ENCODE measurements around the gene LUC7L.
"Not testable (repeated sequence)": the region's sequence is repeated elsewhere in the genome, so short reads cannot be mapped to it uniquely, and the experiment has no call there.

The LUC7L gene

DNA sequence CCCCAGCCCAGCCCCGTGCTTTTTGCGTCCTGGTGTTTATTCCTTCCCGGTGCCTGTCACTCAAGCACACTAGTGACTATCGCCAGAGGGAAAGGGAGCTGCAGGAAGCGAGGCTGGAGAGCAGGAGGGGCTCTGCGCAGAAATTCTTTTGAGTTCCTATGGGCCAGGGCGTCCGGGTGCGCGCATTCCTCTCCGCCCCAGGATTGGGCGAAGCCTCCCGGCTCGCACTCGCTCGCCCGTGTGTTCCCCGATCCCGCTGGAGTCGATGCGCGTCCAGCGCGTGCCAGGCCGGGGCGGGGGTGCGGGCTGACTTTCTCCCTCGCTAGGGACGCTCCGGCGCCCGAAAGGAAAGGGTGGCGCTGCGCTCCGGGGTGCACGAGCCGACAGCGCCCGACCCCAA, 53.2 kb downstream of the LUC7L start:
- H3K4me1 Mint-ChIP-seq = peaks cover 31% of the 10 kb centered on the region
- H3K9me3 Mint-ChIP-seq, H3K27ac Mint-ChIP-seq, CTCF ChIA-PET, H3K4me3 Mint-ChIP-seq, DNase-seq, H3K36me3 Mint-ChIP-seq: not testable (repeated sequence)
- peaks cover 85% of the 10 kb centered on the region for H3K27me3 Mint-ChIP-seq

DNA sequence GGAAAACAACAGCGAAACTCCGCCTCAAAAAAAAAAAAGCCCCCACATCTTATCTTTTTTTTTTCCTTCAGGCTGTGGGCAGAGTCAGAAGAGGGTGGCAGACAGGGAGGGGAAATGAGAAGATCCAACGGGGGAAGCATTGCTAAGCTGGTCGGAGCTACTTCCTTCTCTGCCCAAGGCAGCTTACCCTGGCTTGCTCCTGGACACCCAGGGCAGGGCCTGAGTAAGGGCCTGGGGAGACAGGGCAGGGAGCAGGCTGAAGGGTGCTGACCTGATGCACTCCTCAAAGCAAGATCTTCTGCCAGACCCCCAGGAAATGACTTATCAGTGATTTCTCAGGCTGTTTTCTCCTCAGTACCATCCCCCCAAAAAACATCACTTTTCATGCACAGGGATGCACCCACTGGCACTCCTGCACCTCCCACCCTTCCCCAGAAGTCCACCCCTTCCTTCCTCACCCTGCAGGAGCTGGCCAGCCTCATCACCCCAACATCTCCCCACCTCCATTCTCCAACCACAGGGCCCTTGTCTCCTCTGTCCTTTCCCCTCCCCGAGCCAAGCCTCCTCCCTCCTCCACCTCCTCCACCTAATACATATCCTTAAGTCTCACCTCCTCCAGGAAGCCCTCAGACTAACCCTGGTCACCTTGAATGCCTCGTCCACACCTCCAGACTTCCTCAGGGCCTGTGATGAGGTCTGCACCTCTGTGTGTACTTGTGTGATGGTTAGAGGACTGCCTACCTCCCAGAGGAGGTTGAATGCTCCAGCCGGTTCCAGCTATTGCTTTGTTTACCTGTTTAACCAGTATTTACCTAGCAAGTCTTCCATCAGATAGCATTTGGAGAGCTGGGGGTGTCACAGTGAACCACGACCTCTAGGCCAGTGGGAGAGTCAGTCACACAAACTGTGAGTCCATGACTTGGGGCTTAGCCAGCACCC, 54.0 kb downstream of the LUC7L start:
- Mint-ChIP-seq H3K4me3 (peak overlapping the region; percentile 27), H3K9me3 (no peaks in the 10 kb centered on the region), H3K4me1 (peaks cover 29% of the 10 kb centered on the region), H3K27ac (peak overlapping the region; percentile 33), H3K27me3 (peaks cover 85% of the 10 kb centered on the region), H3K36me3 (no peaks in the 10 kb centered on the region)
- no peak for DNase-seq
- CTCF ChIA-PET = no interaction called here

DNA sequence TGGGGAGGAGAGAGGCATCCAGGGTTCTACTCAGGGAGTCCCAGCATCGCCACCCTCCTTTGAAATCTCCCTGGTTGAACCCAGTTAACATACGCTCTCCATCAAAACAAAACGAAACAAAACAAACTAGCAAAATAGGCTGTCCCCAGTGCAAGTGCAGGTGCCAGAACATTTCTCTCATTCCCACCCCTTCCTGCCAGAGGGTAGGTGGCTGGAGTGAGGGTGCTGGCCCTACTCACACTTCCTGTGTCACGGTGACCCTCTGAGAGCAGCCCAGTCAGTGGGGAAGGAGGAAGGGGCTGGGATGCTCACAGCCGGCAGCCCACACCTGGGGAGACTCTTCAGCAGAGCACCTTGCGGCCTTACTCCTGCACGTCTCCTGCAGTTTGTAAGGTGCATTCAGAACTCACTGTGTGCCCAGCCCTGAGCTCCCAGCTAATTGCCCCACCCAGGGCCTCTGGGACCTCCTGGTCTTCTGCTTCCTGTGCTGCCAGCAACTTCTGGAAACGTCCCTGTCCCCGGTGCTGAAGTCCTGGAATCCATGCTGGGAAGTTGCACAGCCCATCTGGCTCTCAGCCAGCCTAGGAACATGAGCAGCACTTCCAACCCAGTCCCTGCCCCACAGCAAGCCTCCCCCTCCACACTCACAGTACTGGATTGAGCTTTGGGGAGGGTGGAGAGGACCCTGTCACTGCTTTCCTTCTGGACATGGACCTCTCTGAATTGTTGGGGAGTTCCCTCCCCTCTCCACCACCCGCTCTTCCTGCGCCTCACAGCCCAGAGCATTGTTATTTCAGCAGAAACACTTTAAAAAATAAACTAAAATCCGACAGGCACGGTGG, 55.1 kb downstream of the LUC7L start:
- Mint-ChIP-seq H3K27me3 (peaks cover 85% of the 10 kb centered on the region), H3K4me1 (peaks cover 27% of the 10 kb centered on the region)
- H3K27ac Mint-ChIP-seq, H3K36me3 Mint-ChIP-seq, H3K4me3 Mint-ChIP-seq, CTCF ChIA-PET, DNase-seq, H3K9me3 Mint-ChIP-seq: not testable (repeated sequence)

DNA sequence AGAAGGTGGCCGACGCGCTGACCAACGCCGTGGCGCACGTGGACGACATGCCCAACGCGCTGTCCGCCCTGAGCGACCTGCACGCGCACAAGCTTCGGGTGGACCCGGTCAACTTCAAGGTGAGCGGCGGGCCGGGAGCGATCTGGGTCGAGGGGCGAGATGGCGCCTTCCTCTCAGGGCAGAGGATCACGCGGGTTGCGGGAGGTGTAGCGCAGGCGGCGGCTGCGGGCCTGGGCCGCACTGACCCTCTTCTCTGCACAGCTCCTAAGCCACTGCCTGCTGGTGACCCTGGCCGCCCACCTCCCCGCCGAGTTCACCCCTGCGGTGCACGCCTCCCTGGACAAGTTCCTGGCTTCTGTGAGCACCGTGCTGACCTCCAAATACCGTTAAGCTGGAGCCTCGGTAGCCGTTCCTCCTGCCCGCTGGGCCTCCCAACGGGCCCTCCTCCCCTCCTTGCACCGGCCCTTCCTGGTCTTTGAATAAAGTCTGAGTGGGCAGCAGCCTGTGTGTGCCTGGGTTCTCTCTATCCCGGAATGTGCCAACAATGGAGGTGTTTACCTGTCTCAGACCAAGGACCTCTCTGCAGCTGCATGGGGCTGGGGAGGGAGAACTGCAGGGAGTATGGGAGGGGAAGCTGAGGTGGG, 55.9 kb downstream of the LUC7L start:
- H3K36me3 Mint-ChIP-seq, H3K27ac Mint-ChIP-seq, H3K9me3 Mint-ChIP-seq, CTCF ChIA-PET, DNase-seq: not testable (repeated sequence)
- Mint-ChIP-seq H3K4me1 (peaks cover 27% of the 10 kb centered on the region), H3K4me3 (peak overlapping the region; percentile 31), H3K27me3 (peaks cover 85% of the 10 kb centered on the region)

DNA sequence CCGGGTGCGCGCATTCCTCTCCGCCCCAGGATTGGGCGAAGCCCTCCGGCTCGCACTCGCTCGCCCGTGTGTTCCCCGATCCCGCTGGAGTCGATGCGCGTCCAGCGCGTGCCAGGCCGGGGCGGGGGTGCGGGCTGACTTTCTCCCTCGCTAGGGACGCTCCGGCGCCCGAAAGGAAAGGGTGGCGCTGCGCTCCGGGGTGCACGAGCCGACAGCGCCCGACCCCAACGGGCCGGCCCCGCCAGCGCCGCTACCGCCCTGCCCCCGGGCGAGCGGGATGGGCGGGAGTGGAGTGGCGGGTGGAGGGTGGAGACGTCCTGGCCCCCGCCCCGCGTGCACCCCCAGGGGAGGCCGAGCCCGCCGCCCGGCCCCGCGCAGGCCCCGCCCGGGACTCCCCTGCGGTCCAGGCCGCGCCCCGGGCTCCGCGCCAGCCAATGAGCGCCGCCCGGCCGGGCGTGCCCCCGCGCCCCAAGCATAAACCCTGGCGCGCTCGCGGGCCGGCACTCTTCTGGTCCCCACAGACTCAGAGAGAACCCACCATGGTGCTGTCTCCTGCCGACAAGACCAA, 56.8 kb downstream of the LUC7L start, which contains the start of gene HBA2:
Gene HBA2, plus strand, starts transcription at position 503 of the 568 bp plus-strand sequence. Its CDS starts 37 bp downstream, at position 540.
- H3K4me3 Mint-ChIP-seq = peak within 1 kb of the TSS; percentile 31
- CTCF ChIA-PET, H3K27ac Mint-ChIP-seq, H3K9me3 Mint-ChIP-seq, DNase-seq, H3K36me3 Mint-ChIP-seq: not testable (repeated sequence)
- peaks cover 85% of the 10 kb centered on the region for H3K27me3 Mint-ChIP-seq
- peaks cover 23% of the 10 kb centered on the region for H3K4me1 Mint-ChIP-seq

DNA sequence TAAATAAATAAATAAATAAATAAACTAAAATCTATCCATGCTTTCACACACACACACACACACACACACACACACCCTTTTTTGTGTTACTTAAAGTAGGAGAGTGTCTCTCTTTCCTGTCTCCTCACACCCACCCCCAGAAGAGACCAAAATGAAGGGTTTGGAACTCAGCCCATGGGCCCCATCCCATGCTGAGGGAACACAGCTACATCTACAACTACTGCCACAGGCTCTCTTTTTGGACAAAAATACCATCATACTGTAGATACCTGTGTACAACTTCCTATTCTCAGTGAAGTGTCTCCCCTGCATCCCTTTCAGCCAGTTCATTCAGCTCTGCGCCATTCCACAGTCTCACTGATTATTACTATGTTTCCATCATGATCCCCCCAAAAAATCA, 58.5 kb downstream of the LUC7L start:
- no peak overlapping the region for H3K27ac Mint-ChIP-seq
- H3K4me3 Mint-ChIP-seq = no peak overlapping the region
- DNase-seq = no peak
- H3K4me1 Mint-ChIP-seq = peaks cover 26% of the 10 kb centered on the region
- CTCF ChIA-PET = no interaction called here
- no peaks in the 10 kb centered on the region for H3K36me3 Mint-ChIP-seq
- H3K27me3 Mint-ChIP-seq = peaks cover 91% of the 10 kb centered on the region
- no peaks in the 10 kb centered on the region for H3K9me3 Mint-ChIP-seq

DNA sequence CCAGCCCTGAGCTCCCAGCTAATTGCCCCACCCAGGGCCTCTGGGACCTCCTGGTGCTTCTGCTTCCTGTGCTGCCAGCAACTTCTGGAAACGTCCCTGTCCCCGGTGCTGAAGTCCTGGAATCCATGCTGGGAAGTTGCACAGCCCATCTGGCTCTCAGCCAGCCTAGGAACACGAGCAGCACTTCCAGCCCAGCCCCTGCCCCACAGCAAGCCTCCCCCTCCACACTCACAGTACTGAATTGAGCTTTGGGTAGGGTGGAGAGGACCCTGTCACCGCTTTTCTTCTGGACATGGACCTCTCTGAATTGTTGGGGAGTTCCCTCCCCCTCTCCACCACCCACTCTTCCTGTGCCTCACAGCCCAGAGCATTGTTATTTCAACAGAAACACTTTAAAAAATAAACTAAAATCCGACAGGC, 59.2 kb downstream of the LUC7L start:
- CTCF ChIA-PET = interaction anchor here (1.6 kb wide), 1 partner anchor 11 kb away, joined by 3 read pairs; no protein-coding TSS in a partner anchor
- H3K4me3 Mint-ChIP-seq, H3K27ac Mint-ChIP-seq, H3K36me3 Mint-ChIP-seq, H3K9me3 Mint-ChIP-seq: not testable (repeated sequence)
- Mint-ChIP-seq H3K27me3 (peaks cover 91% of the 10 kb centered on the region), H3K4me1 (peaks cover 21% of the 10 kb centered on the region)
- DNase-seq = peak; percentile 26

DNA sequence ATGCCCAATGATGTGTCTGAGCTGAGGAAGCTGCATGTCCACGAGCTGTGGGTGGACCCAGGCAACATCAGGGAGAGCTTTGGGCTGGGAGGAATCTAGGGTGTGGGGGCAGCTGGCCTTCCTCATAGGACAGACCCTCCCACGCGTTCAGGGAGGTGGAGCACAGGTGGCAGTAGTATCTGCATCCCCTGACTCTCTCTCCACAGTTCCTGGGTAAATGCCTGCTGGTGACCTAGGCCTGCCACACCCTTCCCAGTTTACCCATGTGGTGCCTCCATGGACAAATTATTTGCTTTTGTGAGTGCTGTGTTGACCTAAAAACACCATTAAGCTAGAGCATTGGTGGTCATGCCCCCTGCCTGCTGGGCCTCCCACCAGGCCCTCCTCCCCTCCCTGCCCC, 60.2 kb downstream of the LUC7L start:
- no peaks in the 10 kb centered on the region for H3K9me3 Mint-ChIP-seq
- no peak overlapping the region for H3K4me3 Mint-ChIP-seq
- no peaks in the 10 kb centered on the region for H3K36me3 Mint-ChIP-seq
- H3K4me1 Mint-ChIP-seq = peaks cover 13% of the 10 kb centered on the region
- DNase-seq = no peak
- CTCF ChIA-PET = interaction anchor here (1.6 kb wide), 1 partner anchor 12 kb away, joined by 3 read pairs; no protein-coding TSS in a partner anchor
- no peak overlapping the region for H3K27ac Mint-ChIP-seq
- peaks cover 84% of the 10 kb centered on the region for H3K27me3 Mint-ChIP-seq

DNA sequence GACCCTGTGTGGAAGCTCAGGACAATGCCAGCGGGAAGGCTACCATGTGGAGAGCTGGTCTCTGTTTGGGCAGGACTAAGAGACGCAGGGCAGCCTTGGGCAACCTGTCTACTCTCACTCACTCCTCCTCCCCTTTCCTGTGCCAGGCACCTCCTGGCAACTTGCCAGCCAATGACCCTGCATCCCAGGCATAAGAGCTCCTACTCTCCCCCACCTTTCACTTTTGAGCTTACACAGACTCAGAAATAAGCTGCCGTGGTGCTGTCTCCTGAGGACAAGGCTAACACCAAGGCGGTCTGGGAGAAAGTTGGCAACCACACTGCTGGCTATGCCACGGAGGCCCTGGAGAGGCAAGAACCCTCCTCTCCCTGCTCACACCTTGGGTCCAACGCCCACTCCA, 60.8 kb downstream of the LUC7L start:
- no peak overlapping the region for H3K4me3 Mint-ChIP-seq
- H3K27me3 Mint-ChIP-seq = peaks cover 83% of the 10 kb centered on the region
- H3K27ac Mint-ChIP-seq = no peak overlapping the region
- H3K4me1 Mint-ChIP-seq = peaks cover 11% of the 10 kb centered on the region
- no peaks in the 10 kb centered on the region for H3K36me3 Mint-ChIP-seq
- no peak for DNase-seq
- CTCF ChIA-PET = interaction anchor here (1.2 to 1.6 kb wide), 2 partner anchors 13 to 51 kb away, joined by 3 to 4 read pairs; no protein-coding TSS in a partner anchor
- H3K9me3 Mint-ChIP-seq = no peaks in the 10 kb centered on the region

DNA sequence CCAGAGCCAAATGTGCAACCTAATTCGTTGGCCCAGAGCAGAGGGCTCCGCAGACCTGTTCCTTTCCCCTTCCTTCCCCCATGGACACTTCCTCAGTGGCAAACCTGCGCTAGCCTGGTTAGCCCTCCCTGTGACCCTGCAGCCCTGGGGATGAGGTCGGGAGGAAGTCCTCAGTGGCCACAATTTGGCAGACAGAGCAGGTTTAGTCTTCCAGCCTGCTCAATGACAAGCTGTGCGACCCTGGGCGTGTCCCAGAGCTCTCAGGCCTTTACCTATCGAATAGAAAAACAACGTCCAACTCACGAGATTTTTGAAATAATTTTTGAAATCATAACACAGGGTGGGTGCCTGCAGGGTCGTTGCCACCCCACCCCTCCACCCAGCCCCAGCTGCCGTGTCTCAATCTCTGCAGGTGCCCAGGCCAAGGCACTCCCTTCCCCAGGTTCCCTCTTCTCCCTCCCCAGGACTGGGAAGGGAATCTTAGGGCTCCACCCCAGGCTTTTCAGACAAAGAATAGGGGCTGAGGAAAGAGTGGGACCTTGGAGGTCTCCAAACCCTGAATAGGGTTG, 62.0 kb downstream of the LUC7L start:
- peaks cover 8% of the 10 kb centered on the region for H3K4me1 Mint-ChIP-seq
- H3K36me3 Mint-ChIP-seq = no peaks in the 10 kb centered on the region
- peak overlapping the region; percentile 25 for H3K27ac Mint-ChIP-seq
- CTCF ChIA-PET = interaction anchor here (1.2 kb wide), 2 partner anchors 16 to 49 kb away, joined by 3 to 4 read pairs; no protein-coding TSS in a partner anchor
- H3K9me3 Mint-ChIP-seq = no peaks in the 10 kb centered on the region
- peaks cover 89% of the 10 kb centered on the region for H3K27me3 Mint-ChIP-seq
- no peak overlapping the region for H3K4me3 Mint-ChIP-seq
- no peak for DNase-seq

DNA sequence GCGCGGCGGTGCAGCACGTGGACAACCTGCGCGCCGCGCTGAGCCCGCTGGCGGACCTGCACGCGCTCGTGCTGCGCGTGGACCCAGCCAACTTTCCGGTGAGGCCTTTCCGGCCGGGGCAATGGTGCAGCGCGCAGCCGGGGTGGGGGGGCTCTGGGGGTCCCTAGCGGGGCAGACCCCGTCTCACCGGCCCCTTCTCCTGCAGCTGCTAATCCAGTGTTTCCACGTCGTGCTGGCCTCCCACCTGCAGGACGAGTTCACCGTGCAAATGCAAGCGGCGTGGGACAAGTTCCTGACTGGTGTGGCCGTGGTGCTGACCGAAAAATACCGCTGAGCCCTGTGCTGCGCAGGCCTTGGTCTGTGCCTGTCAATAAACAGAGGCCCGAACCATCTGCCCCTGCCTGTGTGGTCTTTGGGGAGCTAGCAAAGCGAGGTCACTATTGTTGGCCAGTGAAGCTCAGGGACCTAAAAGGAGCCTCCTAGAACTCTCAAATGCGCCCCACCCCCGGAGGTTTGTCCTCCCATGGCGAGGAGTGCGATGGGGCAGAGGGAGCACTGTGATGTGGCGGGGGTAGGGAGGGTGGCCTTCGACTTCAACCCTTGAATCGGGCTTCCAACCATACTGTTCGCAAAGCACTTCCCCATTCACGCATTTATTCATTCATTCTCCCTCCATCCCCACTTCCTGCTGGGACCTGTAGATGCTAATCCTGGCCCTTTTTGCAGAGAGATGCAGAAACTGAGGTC, 62.7 kb downstream of the LUC7L start:
- H3K36me3 Mint-ChIP-seq = no peaks in the 10 kb centered on the region
- peaks cover 7% of the 10 kb centered on the region for H3K4me1 Mint-ChIP-seq
- no peak for DNase-seq
- no peaks in the 10 kb centered on the region for H3K9me3 Mint-ChIP-seq
- H3K4me3 Mint-ChIP-seq = no peak overlapping the region
- H3K27me3 Mint-ChIP-seq = peaks cover 89% of the 10 kb centered on the region
- CTCF ChIA-PET = interaction anchor here (1.2 kb wide), 1 partner anchor 17 kb away, joined by 3 read pairs; no protein-coding TSS in a partner anchor
- peak overlapping the region; percentile 45 for H3K27ac Mint-ChIP-seq

DNA sequence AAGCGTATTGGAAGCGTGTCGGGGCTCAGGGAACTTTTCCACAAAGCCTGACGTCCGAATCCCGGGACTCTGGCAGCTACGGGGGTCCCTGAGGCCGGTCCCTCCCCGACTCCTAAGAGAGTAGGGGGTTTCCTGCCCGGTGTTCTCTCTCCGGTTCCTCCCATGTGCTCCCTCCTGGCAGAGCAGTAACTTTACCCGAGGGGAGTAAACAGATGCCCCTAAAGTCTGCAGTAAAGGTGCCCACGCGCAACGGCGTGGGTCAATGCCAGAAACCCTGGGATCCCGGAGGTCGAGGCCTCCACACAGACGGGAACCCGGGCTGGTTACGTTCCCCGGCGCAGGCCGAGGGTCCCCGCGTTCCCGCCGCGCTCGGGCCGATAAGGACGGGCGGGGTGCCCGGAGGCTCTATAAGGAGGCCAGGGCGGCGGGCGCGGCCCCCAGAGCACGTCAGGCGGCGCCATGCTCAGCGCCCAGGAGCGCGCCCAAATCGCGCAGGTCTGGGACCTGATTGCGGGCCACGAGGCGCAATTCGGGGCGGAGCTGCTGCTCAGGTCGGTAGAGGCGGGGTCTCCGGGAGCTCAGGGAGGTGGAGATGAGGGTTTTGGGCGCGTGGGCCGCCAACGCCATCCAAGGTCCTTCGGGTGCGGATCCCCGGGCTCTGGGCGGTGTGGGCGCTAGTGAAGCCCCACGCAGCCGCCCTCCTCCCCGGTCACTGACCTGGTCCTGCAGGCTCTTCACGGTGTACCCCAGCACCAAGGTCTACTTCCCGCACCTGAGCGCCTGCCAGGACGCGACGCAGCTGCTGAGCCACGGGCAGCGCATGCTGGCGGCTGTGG, 63.5 kb downstream of the LUC7L start, which contains the start of gene HBM:
Gene HBM, plus strand, starts transcription at position 440 of the 836 bp plus-strand sequence. Its CDS starts 20 bp downstream, at position 460.
- Mint-ChIP-seq H3K4me1 (peaks cover 7% of the 10 kb centered on the region), H3K4me3 (no peak within 1 kb of the TSS), H3K36me3 (no peaks in the 10 kb centered on the region), H3K9me3 (no peaks in the 10 kb centered on the region), H3K27ac (peak within 1 kb of the TSS; percentile 45), H3K27me3 (peaks cover 89% of the 10 kb centered on the region)
- DNase-seq = no peak
- CTCF ChIA-PET = interaction anchor here (0.6 kb wide), 1 partner anchor 69 kb away, joined by 3 read pairs; no protein-coding TSS in a partner anchor
